Activated CD4-positive, CD25-positive, alpha-beta regulatory T cell (primary cell): ENCODE data around the gene PRDM1.

Experiments used
- DNase-seq, 4 experiments: peaks; one replicate each; lab custom pipeline; 2025; lab: John Stamatoyannopoulos, UW

PRDM1 gene

GRCh38 chr6:106070636-106071035 lies 15.5 kb upstream of the PRDM1 start:
- no peak for DNase-seq

- no peak for DNase-seq
These were observed 13.5 kb upstream of the PRDM1 start for GRCh38 chr6:106072501-106073090.

GRCh38 chr6:106074146-106074545 lies 12.0 kb upstream of the PRDM1 start:
- no peak for DNase-seq

- DNase-seq = no peak
These were observed 10.0 kb upstream of the PRDM1 start for GRCh38 chr6:106076139-106076538.

- DNase-seq = no peak
These were observed 9.0 kb upstream of the PRDM1 start for GRCh38 chr6:106077170-106077569.

- no peak for DNase-seq
These were observed 8.3 kb upstream of the PRDM1 start for GRCh38 chr6:106077881-106078280.

GRCh38 chr6:106079961-106080762 lies 6.0 kb upstream of the PRDM1 start:
- no peak for DNase-seq

- DNase-seq = no peak
These were observed 5.4 kb upstream of the PRDM1 start for GRCh38 chr6:106080763-106081095.

- no peak for DNase-seq
These were observed 4.4 kb upstream of the PRDM1 start for GRCh38 chr6:106081715-106082114.

GRCh38 chr6:106082735-106083398 lies 3.3 kb upstream of the PRDM1 start:
- no peak for DNase-seq

GRCh38 chr6:106083618-106084017 lies 2.5 kb upstream of the PRDM1 start:
- no peak for DNase-seq

GRCh38 chr6:106084106-106084988 lies 1.8 kb upstream of the PRDM1 start:
- DNase-seq = no peak

GRCh38 chr6:106084989-106085691 lies 996 bp upstream of the PRDM1 start:
- DNase-seq = no peak

GRCh38 chr6:106085692-106085983 lies 498 bp upstream of the PRDM1 start:
- no peak for DNase-seq

GRCh38 chr6:106086814-106087175 lies 659 bp downstream of the PRDM1 start:
- no peak for DNase-seq

- no peak for DNase-seq
These were observed 1.6 kb downstream of the PRDM1 start for GRCh38 chr6:106087548-106088325.

GRCh38 chr6:106090001-106090400 lies 3.9 kb downstream of the PRDM1 start:
- no peak for DNase-seq

- no peak for DNase-seq
These were observed 6.1 kb downstream of the PRDM1 start for GRCh38 chr6:106092279-106092678.

GRCh38 chr6:106094261-106094963 lies 8.3 kb downstream of the PRDM1 start:
- no peak for DNase-seq

- DNase-seq = no peak
These were observed 8.8 kb downstream of the PRDM1 start for GRCh38 chr6:106094964-106095335.
